ENCODE measurements around the gene DICER1.

Gene DICER1

DNA sequence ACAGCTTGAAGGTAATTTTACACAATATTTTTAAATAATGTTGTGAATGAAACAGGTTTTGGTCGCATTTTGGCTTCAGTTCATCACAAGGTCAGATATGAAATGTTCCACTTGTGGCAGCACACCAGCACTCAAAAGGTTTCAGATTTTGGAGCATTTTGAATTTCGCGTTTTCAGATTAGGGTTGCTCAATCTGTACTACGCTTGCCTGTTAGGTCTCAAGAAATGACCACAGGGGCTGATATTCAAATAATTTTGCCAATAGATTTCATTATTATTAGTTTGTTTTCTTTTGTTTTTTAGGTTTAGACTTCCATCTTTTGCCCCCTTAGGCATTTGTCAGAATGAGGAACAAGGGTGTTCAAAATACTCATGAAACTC is 29.8 kb downstream of the DICER1 start:
- in situ Hi-C loops (cut with HindIII; ENCODE audit: low sequenced_read_pairs) = no loop called here
- no peak for DNase-seq (ENCODE audit: low read depth)
- H3K4me3 ChIP-seq (ENCODE audit: low read depth, low read length) = no peak overlapping the region
- no peak for TF ChIP-seq CTCF (IDR thresholded peaks at IDR 0.05; ENCODE audit: low read depth, low read length, missing control alignments)

GRCh38 chr14:95126906-95127530 is 30.3 kb downstream of the DICER1 start:
- H3K4me3 ChIP-seq (ENCODE audit: low read depth, low read length) = no peak overlapping the region
- in situ Hi-C loops (cut with HindIII; ENCODE audit: low sequenced_read_pairs) = no loop called here
- no peak for DNase-seq (ENCODE audit: low read depth)
- no peak for TF ChIP-seq CTCF (IDR thresholded peaks at IDR 0.05; ENCODE audit: low read depth, low read length, missing control alignments)

- no peak overlapping the region for H3K4me3 ChIP-seq (ENCODE audit: low read depth, low read length)
- DNase-seq (ENCODE audit: low read depth) = no peak
- TF ChIP-seq CTCF (IDR thresholded peaks at IDR 0.05; ENCODE audit: low read depth, low read length, missing control alignments) = no peak
- in situ Hi-C loops (cut with HindIII; ENCODE audit: low sequenced_read_pairs) = no loop called here
Observed at GRCh38 chr14:95125915-95126314, 31.4 kb downstream of the DICER1 start.

GRCh38 chr14:95125221-95125620 is 32.1 kb downstream of the DICER1 start:
- in situ Hi-C loops (cut with HindIII; ENCODE audit: low sequenced_read_pairs) = no loop called here
- DNase-seq (ENCODE audit: low read depth) = no peak
- TF ChIP-seq CTCF (IDR thresholded peaks at IDR 0.05; ENCODE audit: low read depth, low read length, missing control alignments) = no peak
- H3K4me3 ChIP-seq (ENCODE audit: low read depth, low read length) = no peak overlapping the region

DNA sequence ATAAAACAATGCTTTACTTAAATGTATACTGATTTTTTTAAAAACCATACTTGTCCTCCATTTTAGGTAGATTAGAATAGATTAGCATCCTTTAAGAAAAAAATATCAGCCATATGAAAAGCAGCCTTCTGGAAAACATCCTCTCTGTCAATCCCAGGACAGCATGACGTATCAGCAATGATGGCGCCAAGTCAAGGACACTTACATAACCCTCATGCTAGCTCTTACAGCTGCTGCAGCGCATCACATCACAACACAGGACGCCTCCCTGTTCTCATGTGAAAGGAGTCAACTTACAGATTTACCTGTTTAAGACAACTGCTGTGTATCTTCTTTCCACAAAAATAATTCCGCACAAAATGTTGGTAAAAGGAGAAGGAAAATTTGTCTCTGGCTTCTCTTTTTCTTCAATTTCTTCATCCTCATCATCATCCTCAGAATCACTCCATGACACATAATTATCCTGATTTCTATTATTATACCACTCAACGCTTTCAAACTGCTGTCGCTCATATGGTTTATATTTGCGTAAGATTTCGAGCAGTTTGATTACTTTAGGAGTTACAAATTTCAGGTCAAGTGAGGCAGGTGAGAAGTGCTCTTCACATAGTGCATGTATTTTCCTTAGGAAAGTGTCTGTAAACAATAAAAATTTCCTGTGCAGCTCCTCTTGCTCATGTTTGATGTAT is 33.3 kb downstream of the DICER1 start:
- no peak overlapping the region for H3K4me3 ChIP-seq (ENCODE audit: low read depth, low read length)
- in situ Hi-C loops (cut with HindIII; ENCODE audit: low sequenced_read_pairs) = no loop called here
- DNase-seq (ENCODE audit: low read depth) = no peak
- no peak for TF ChIP-seq CTCF (IDR thresholded peaks at IDR 0.05; ENCODE audit: low read depth, low read length, missing control alignments)

GRCh38 chr14:95122621-95122945 is 34.7 kb downstream of the DICER1 start:
- no peak for DNase-seq (ENCODE audit: low read depth)
- no peak overlapping the region for H3K4me3 ChIP-seq (ENCODE audit: low read depth, low read length)
- in situ Hi-C loops (cut with HindIII; ENCODE audit: low sequenced_read_pairs) = no loop called here

More at GRCh38 chr14:95122621-95122945, 34.7 kb downstream of the DICER1 start:
- no peak for TF ChIP-seq CTCF (IDR thresholded peaks at IDR 0.05; ENCODE audit: low read depth, low read length, missing control alignments)
